ENCODE measurements around the gene BACE2. TPM values are rescaled to one million over a fixed set of nuclear protein-coding genes. Genes with fewer than 3 reads are reported as not detected.

Gene BACE2
- total and polyA plus RNA-seq, 2 of the 4 experiments (the other 2 are of a cell fraction), result 17.0 to 35.5 TPM

- intact Hi-C loops (cut with micrococcal nuclease) (no loop called here), in situ Hi-C loops (cut with MboI; ENCODE audit: low sequenced_read_pairs) (no loop called here), dilution Hi-C loops (cut with HindIII; ENCODE audit: low sequenced_read_pairs, unreplicated experiment) (no loop called here)
- DNase-seq, result peak; percentile 43
- no peak overlapping the region for H3K4me3 ChIP-seq (ENCODE audit: insufficient read depth, low read depth, low read length)
- 0 out of 2 replicates have a peak, but pooled peaks cover 2% of the 10 kb centered on the region for H3K9me3 ChIP-seq (ENCODE audit: control insufficient read depth, insufficient read depth, low read length)
- H2BK5ac ChIP-seq (ENCODE audit: low read depth, low read length, poor library complexity, severe bottlenecking), result no peak overlapping the region
- TF ChIP-seq MAZ (IDR thresholded peaks at IDR 0.05; ENCODE audit: borderline replicate concordance, low read depth, low read length), result no peak
- 0 out of 2 replicates have a peak, but pooled peaks have one; percentile 20 for TF ChIP-seq FOS (IDR thresholded peaks at IDR 0.05; ENCODE audit: low read depth, low read length)
- H2AK9ac ChIP-seq (replicated peaks; ENCODE audit: low read depth, low read length, poor library complexity), result no peak overlapping the region
- no peak overlapping the region for H3K18ac ChIP-seq (ENCODE audit: low read depth, low read length)
- H3K9ac ChIP-seq (ENCODE audit: low read depth, low read length), result no peak overlapping the region
- BruUV-seq (replicated peaks), result no TSS peak
- no peak overlapping the region for H3K56ac ChIP-seq (ENCODE audit: extremely low read depth, insufficient read depth, low read length)
- H3K9me1 ChIP-seq (ENCODE audit: insufficient read depth, low read length), result no peaks in the 10 kb centered on the region
- H3K79me1 ChIP-seq (ENCODE audit: low read depth in 1 of 2, low read length in 2 of 2), result no peaks in the 10 kb centered on the region; a peak in 1 of 4 replicates
- no peak for ATAC-seq (ENCODE audit: low read depth)
- H3K4me1 ChIP-seq (ENCODE audit: control insufficient read depth, insufficient read depth, low read length), result 0 out of 2 replicates have a peak, but pooled peaks cover 1% of the 10 kb centered on the region
- WGBS, 2 experiments (ENCODE audit: extremely low coverage in 2 of 2, insufficient read length in 1 of 2), result no CpG with 5 or more reads among the region's 5 CpGs
- H3K36me3 ChIP-seq (ENCODE audit: control insufficient read depth, insufficient read depth, low read length), result no peaks in the 10 kb centered on the region
- no peaks in the 10 kb centered on the region; the same call in 1 of the 2 replicates for H4K20me1 ChIP-seq (ENCODE audit: insufficient read depth, low read length)
- no peak overlapping the region for H2BK15ac ChIP-seq (ENCODE audit: low read depth, low read length)
- ChIA-PET POLR2A (ENCODE audit: unreplicated experiment) (no interaction called here), CTCF (no interaction called here)
- no peak overlapping the region for H3K27ac ChIP-seq (ENCODE audit: insufficient read depth, low read length)
- H4K8ac ChIP-seq (ENCODE audit: low read depth in 2 of 2, low read length in 2 of 2), result no peak overlapping the region
- no peak overlapping the region for H2AFZ ChIP-seq (replicated peaks; ENCODE audit: low read length, poor library complexity)
- no peak overlapping the region for H2BK120ac ChIP-seq (ENCODE audit: low read depth, low read length)
- no peak overlapping the region for H2BK20ac ChIP-seq (ENCODE audit: low read depth, low read length)
- H3K14ac ChIP-seq (replicated peaks; ENCODE audit: low read depth, low read length), result no peak overlapping the region
- no peak overlapping the region for H4K91ac ChIP-seq (ENCODE audit: insufficient read depth, low read depth, low read length)
- H4K5ac ChIP-seq (ENCODE audit: low read depth, low read length), result no peak overlapping the region
- no peaks in the 10 kb centered on the region for H3K27me3 ChIP-seq (ENCODE audit: control insufficient read depth, insufficient read depth, low read length)
- no peak overlapping the region for H2AK5ac ChIP-seq (ENCODE audit: low read depth, low read length)
- H3K23ac ChIP-seq (ENCODE audit: low read depth, low read length), result no peak overlapping the region
- H3K4me2 ChIP-seq (ENCODE audit: low read depth, low read length), result no peak overlapping the region
- H3K4ac ChIP-seq (ENCODE audit: low read depth, low read length), result no peak overlapping the region
Measured at GRCh38 chr21:41196993-41197392, 29.0 kb downstream of the BACE2 start.

Measured in IMR-90 (cell line).